ENCODE results near the gene CBR3. TPM values are rescaled to one million over a fixed set of nuclear protein-coding genes. Genes with fewer than 3 reads are reported as not detected.

The CBR3 gene
- total RNA-seq (2011; cell fraction: chromatin; rRNA removed; ENCODE audit: low replicate concordance) = not detected in 2 replicates
- total RNA-seq (2011; cell fraction: nucleolus; rRNA removed) = not detected in 2 replicates
- total RNA-seq (2011; cell fraction: nucleoplasm; rRNA removed) = not detected in 2 replicates
- not detected in 2 replicates for total RNA-seq (2014; rRNA removed)
- total RNA-seq (2014; rRNA removed; fragmentation: Illumina TruSeq; extraction: Trizol) = not detected in 2 replicates
- total RNA-seq (2015; rRNA removed; fragmentation: Illumina TruSeq; extraction: Trizol) = not detected in 2 replicates
- total RNA-seq (2021) = 0.16 TPM in 1 of 2 replicates, not detected in the other
- not detected in 2 replicates for polyA plus RNA-seq (2011; rRNA removed)
- not detected in 2 replicates for polyA plus RNA-seq (2011; cell fraction: cytosol; rRNA removed)
- polyA plus RNA-seq (2011; cell fraction: nucleus; rRNA removed) = not detected in 2 replicates
- polyA plus RNA-seq (2012) = not detected in 2 replicates
- not detected in 2 replicates for polyA plus RNA-seq (2014; fragmentation: Illumina TruSeq; extraction: Trizol)
- polyA plus RNA-seq (2014; fragmentation: Nextera tagmentation; extraction: Ambion mirVana) = not detected
- polyA plus RNA-seq (2014; rRNA removed) = not detected in 2 replicates
- not detected in 2 replicates for polyA minus RNA-seq (2011; rRNA and poly(A)+ RNA removed)
- polyA minus RNA-seq (2011; cell fraction: cytosol; rRNA and poly(A)+ RNA removed) = not detected in 2 replicates
- polyA minus RNA-seq (2011; cell fraction: nucleus; rRNA and poly(A)+ RNA removed) = not detected in 2 replicates
- Bru-seq, nascent RNA = percentile 12 among the genes with signal in this experiment
- BruChase-seq, experiment 1, labeled RNA remaining after a 2-hour chase = percentile 15 among the genes with signal in this experiment
- not detected for BruChase-seq, experiment 2, labeled RNA remaining after a 6-hour chase
- long read RNA-seq, experiment 1 = 0 reads
- long read RNA-seq, experiment 2 = 0 reads
- long read RNA-seq, experiment 3 = 0 reads

- no peak within 1 kb of the TSS for H3K27ac ChIP-seq (ENCODE audit: extremely low read depth, low read depth, low read length)
- FAIRE-seq = no peak
These were observed at the start of gene CBR3 for GRCh38 chr21:36134803-36135390. Gene CBR3, plus strand, starts transcription at chr21:36135079. Its CDS starts 114 bp downstream, at chr21:36135193.

More at GRCh38 chr21:36134803-36135390, at the start of gene CBR3:
- Histone ChIP-seq H3K36me3 (ENCODE audit: control insufficient read depth, insufficient read depth, low read length) (no peaks in the 10 kb centered on the region), H3K9me3 (replicated peaks; ENCODE audit: control insufficient read depth, insufficient read depth, low read depth, low read length) (no peaks in the 10 kb centered on the region), H2AFZ (ENCODE audit: low read depth, low read length) (no peak within 1 kb of the TSS), H3K79me2 (ENCODE audit: control insufficient read depth, insufficient read depth, low read length) (no peaks in the 10 kb centered on the region), H3K9ac (ENCODE audit: insufficient read depth in 1 of 2, low read depth in 2 of 2, low read length in 2 of 2) (no peak within 1 kb of the TSS; a peak in 1 of 4 replicates), H3K27me3 (ENCODE audit: control insufficient read depth in 2 of 2, insufficient read depth in 2 of 2, low read length in 2 of 2) (peaks cover 31 to 56% of the 10 kb centered on the region in 2 experiments), H3K9me1 (ENCODE audit: control insufficient read depth, insufficient read depth, low read length) (no peaks in the 10 kb centered on the region), H3K4me3 (no peak within 1 kb of the TSS), H3K4me1 (replicated peaks in 1 of 2; ENCODE audit: control insufficient read depth in 2 of 2, insufficient read depth in 2 of 2, low read length in 2 of 2) (peaks cover 0 to 15% of the 10 kb centered on the region in 2 experiments; a peak in 2 of 5 replicates), H4K20me1 (replicated peaks; ENCODE audit: control insufficient read depth, insufficient read depth, low read length) (no peaks in the 10 kb centered on the region), H3K4me2 (ENCODE audit: insufficient read depth, low read length) (no peak within 1 kb of the TSS)
- BruUV-seq (replicated peaks) = no TSS peak
- TF ChIP-seq ZBTB33 (CRISPR knock-in tag; IDR thresholded peaks at IDR 0.05) = peak; percentile 44; the same call in 1 of the 2 replicates
- TF ChIP-seq MITF (IDR thresholded peaks at IDR 0.05) = no peak
- TF ChIP-seq GABPB1 (CRISPR knock-in tag; IDR thresholded peaks at IDR 0.05) = 0 out of 2 replicates have a peak, but pooled peaks have one; percentile 40
- 41% methylated on average over 42 of the region's 53 CpGs for WGBS (ENCODE audit: insufficient coverage, low coverage, missing lambda C conversion rate)
- no peak for ATAC-seq
- ChIA-PET CTCF (ENCODE audit: low intra/inter-chr PET ratio) (no interaction called here), POLR2A (no interaction called here)
- intact Hi-C loops (cut with micrococcal nuclease) (no loop called here), in situ Hi-C loops (cut with MboI) (no loop called here)
- DNase-seq (ENCODE audit: extremely low read depth in 1 of 4, low spot score in 3 of 4) = no peak

Measured in K562 (cell line).